Neural progenitor cell (in vitro differentiated cells): ENCODE results near the gene DOCK11.

Experiments
- EZH2 ChIP-seq: fragments of 200-600 bp; sonication (generic); IDR thresholded peaks from 2 replicates; pipeline ENCODE4 v1.6.1; 2017; ENCODE audit warnings: antibody characterized with exemption, mild to moderate bottlenecking, moderate library complexity
- TF ChIP-seq, protein P1 (sequence below): fragments of 200-600 bp; sonication (generic); IDR thresholded peaks from 2 replicates; pipeline ENCODE4 v1.5.1; 2017; ENCODE audit warnings: antibody characterized with exemption, mild to moderate bottlenecking

DNA sequence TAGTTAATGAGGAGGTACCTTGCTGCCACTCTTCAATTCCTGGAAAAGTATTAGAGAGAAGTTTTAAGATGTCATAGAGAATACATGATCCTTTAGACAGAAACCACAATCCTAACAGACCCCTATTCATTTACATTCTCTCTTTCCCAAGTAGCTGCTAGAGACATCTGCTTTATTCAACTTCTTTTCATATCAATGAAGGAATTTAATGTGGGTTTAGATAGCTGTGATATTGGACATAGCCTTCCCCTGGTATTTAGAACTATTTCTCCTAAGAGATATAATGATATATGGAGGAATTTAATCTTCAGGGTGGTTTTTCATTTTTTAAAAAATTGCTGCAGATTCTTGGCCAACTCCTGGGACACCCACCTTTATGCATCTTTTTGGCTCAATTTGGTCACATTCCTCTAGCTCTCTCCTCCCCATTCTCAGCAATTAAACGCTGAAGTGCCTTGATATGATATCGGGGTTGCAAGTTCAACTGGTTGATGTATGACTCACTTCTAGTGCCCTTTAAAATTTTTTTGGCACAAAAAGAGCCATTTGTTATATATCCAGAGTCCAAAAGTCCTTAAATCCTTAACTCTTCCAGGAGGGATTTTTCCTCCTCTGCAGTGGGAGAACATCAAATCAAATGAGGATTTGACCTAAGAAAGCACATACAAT lies 57.6 kb downstream of the DOCK11 start:
- TF ChIP-seq, protein P1, sequence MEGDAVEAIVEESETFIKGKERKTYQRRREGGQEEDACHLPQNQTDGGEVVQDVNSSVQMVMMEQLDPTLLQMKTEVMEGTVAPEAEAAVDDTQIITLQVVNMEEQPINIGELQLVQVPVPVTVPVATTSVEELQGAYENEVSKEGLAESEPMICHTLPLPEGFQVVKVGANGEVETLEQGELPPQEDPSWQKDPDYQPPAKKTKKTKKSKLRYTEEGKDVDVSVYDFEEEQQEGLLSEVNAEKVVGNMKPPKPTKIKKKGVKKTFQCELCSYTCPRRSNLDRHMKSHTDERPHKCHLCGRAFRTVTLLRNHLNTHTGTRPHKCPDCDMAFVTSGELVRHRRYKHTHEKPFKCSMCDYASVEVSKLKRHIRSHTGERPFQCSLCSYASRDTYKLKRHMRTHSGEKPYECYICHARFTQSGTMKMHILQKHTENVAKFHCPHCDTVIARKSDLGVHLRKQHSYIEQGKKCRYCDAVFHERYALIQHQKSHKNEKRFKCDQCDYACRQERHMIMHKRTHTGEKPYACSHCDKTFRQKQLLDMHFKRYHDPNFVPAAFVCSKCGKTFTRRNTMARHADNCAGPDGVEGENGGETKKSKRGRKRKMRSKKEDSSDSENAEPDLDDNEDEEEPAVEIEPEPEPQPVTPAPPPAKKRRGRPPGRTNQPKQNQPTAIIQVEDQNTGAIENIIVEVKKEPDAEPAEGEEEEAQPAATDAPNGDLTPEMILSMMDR = no peak
- no peak for TF ChIP-seq EZH2
